Measurements from ENCODE around the gene OR1L1. TPM values are rescaled to one million over a fixed set of nuclear protein-coding genes. Genes with fewer than 3 reads are reported as not detected.

OR1L1 gene
- total and polyA plus RNA-seq, 9 of the 15 experiments (the other 6 are each of a cell fraction or from before 2014, with no cell fraction given) = not detected

- 2% methylated on average over 3 of the region's 3 CpGs for WGBS (ENCODE audit: insufficient coverage, low coverage, missing lambda C conversion rate)
- no peak within 1 kb of the TSS for H3K4me2 ChIP-seq (ENCODE audit: insufficient read depth, low read length)
- no peak within 1 kb of the TSS for H3K9ac ChIP-seq (ENCODE audit: insufficient read depth in 1 of 2, low read depth in 2 of 2, low read length in 2 of 2)
- H2AFZ ChIP-seq (ENCODE audit: low read depth, low read length) = no peak within 1 kb of the TSS
- H3K9me1 ChIP-seq (ENCODE audit: control insufficient read depth, insufficient read depth, low read length) = no peaks in the 10 kb centered on the region
- no TSS peak for BruUV-seq (replicated peaks)
- no peaks in the 10 kb centered on the region; the same call in 2 of the 3 replicates for H3K79me2 ChIP-seq (ENCODE audit: control insufficient read depth, insufficient read depth, low read length)
- no peak for TF ChIP-seq NR3C1 (CRISPR knock-in tag; IDR thresholded peaks at IDR 0.05)
- no peak for TF ChIP-seq POU5F1 (IDR thresholded peaks at IDR 0.05; ENCODE audit: borderline replicate concordance, low read depth, low read length, partially characterized antibody)
- no peak for TF ChIP-seq POLR2AphosphoS2 (IDR thresholded peaks at IDR 0.05; ENCODE audit: low read length)
- TF ChIP-seq CCNT2 (IDR thresholded peaks at IDR 0.05; ENCODE audit: borderline replicate concordance, extremely low read depth, insufficient read length, low read depth, low read length) = no peak
- no peak for TF ChIP-seq NR2F6 (CRISPR knock-in tag; IDR thresholded peaks at IDR 0.05)
- no peak for TF ChIP-seq ZNF76 (CRISPR knock-in tag; IDR thresholded peaks at IDR 0.05; ENCODE audit: borderline replicate concordance)
- no peak for TF ChIP-seq ZNF592 (IDR thresholded peaks at IDR 0.05)
- H3K27me3 ChIP-seq (ENCODE audit: control insufficient read depth in 2 of 2, insufficient read depth in 2 of 2, low read length in 2 of 2) = no peaks in the 10 kb centered on the region; a peak in 1 of 5 replicates
- in situ Hi-C loops (cut with MboI) (no loop called here), intact Hi-C loops (cut with micrococcal nuclease) (no loop called here)
- ATAC-seq = no peak
- H4K20me1 ChIP-seq (replicated peaks; ENCODE audit: control insufficient read depth, insufficient read depth, low read length) = no peaks in the 10 kb centered on the region
- no peak for FAIRE-seq
- H3K27ac ChIP-seq (ENCODE audit: extremely low read depth, low read depth, low read length) = no peak within 1 kb of the TSS
- no peak within 1 kb of the TSS for H3K4me3 ChIP-seq
- DNase-seq (ENCODE audit: extremely low read depth in 1 of 4, low spot score in 3 of 4) = no peak
- H3K9me3 ChIP-seq (replicated peaks; ENCODE audit: control insufficient read depth, insufficient read depth, low read depth, low read length) = no peaks in the 10 kb centered on the region
- no peaks in the 10 kb centered on the region for H3K36me3 ChIP-seq (ENCODE audit: control insufficient read depth, insufficient read depth, low read length)
- no peaks in the 10 kb centered on the region for H3K4me1 ChIP-seq (replicated peaks in 1 of 2; ENCODE audit: control insufficient read depth in 2 of 2, insufficient read depth in 2 of 2, low read length in 2 of 2)
- ChIA-PET CTCF (ENCODE audit: low intra/inter-chr PET ratio) (no interaction called here), POLR2A (no interaction called here)
Observed at GRCh38 chr9:122657527-122657926, 4.0 kb upstream of the OR1L1 start, which contains the start of gene OR1B1. Gene OR1B1 (minus strand): TSS chr9:122657627.
